ENCODE measurements around the gene MYO9A.

MYO9A gene

GRCh38 chr15:71970435-71970834, 147.5 kb downstream of the MYO9A start:
- no peak for DNase-seq (ENCODE audit: low read depth, low spot score)
- TF ChIP-seq CTCF (IDR thresholded peaks at IDR 0.05; ENCODE audit: low read depth, low read length), result no peak

GRCh38 chr15:71962537-71962936, 155.4 kb downstream of the MYO9A start:
- H3K4me3 ChIP-seq (ENCODE audit: low read depth, low read length), result no peak overlapping the region
- in situ Hi-C loops (cut with HindIII; ENCODE audit: low sequenced_read_pairs), result no loop called here
- no peak for TF ChIP-seq CTCF (IDR thresholded peaks at IDR 0.05; ENCODE audit: low read depth, low read length)
- no peak for DNase-seq (ENCODE audit: low read depth, low spot score)

More at GRCh38 chr15:71970435-71970834, 147.5 kb downstream of the MYO9A start:
- in situ Hi-C loops (cut with HindIII; ENCODE audit: low sequenced_read_pairs), result no loop called here
- no peak overlapping the region for H3K4me3 ChIP-seq (ENCODE audit: low read depth, low read length)

- in situ Hi-C loops (cut with HindIII; ENCODE audit: low sequenced_read_pairs), result no loop called here
- TF ChIP-seq CTCF (IDR thresholded peaks at IDR 0.05; ENCODE audit: low read depth, low read length), result no peak
- no peak for DNase-seq (ENCODE audit: low read depth, low spot score)
- no peak overlapping the region for H3K4me3 ChIP-seq (ENCODE audit: low read depth, low read length)
These were observed 160.9 kb downstream of the MYO9A start for GRCh38 chr15:71957026-71957425.

GRCh38 chr15:71951134-71951533, 166.8 kb downstream of the MYO9A start:
- in situ Hi-C loops (cut with HindIII; ENCODE audit: low sequenced_read_pairs), result no loop called here
- no peak for TF ChIP-seq CTCF (IDR thresholded peaks at IDR 0.05; ENCODE audit: low read depth, low read length)
- DNase-seq (ENCODE audit: low read depth, low spot score), result no peak
- H3K4me3 ChIP-seq (ENCODE audit: low read depth, low read length), result no peak overlapping the region

GRCh38 chr15:71945012-71945411, 172.9 kb downstream of the MYO9A start:
- in situ Hi-C loops (cut with HindIII; ENCODE audit: low sequenced_read_pairs), result no loop called here
- TF ChIP-seq CTCF (IDR thresholded peaks at IDR 0.05; ENCODE audit: low read depth, low read length), result no peak
- no peak for DNase-seq (ENCODE audit: low read depth, low spot score)
- H3K4me3 ChIP-seq (ENCODE audit: low read depth, low read length), result no peak overlapping the region

- no peak overlapping the region for H3K4me3 ChIP-seq (ENCODE audit: low read depth, low read length)
- in situ Hi-C loops (cut with HindIII; ENCODE audit: low sequenced_read_pairs), result no loop called here
- no peak for DNase-seq (ENCODE audit: low read depth, low spot score)
- TF ChIP-seq CTCF (IDR thresholded peaks at IDR 0.05; ENCODE audit: low read depth, low read length), result no peak
These were observed 174.1 kb downstream of the MYO9A start for GRCh38 chr15:71943806-71944205.
